ENCODE measurements around the gene CFAP97D1. TPM values are rescaled to one million over a fixed set of nuclear protein-coding genes. Genes with fewer than 3 reads are reported as not detected.

CFAP97D1 gene
- total RNA-seq, 1 donor from 2014 or later: not detected

GRCh38 chr17:43757171-43757660 lies 23.0 kb upstream of the CFAP97D1 start:
- no peak for DNase-seq (ENCODE audit: low read depth)
- H3K4me3 ChIP-seq (ENCODE audit: low read depth, low read length): no peak overlapping the region
- no peak for TF ChIP-seq CTCF (conservative IDR thresholded peaks at IDR 0.05; ENCODE audit: low read depth, low read length)

DNA sequence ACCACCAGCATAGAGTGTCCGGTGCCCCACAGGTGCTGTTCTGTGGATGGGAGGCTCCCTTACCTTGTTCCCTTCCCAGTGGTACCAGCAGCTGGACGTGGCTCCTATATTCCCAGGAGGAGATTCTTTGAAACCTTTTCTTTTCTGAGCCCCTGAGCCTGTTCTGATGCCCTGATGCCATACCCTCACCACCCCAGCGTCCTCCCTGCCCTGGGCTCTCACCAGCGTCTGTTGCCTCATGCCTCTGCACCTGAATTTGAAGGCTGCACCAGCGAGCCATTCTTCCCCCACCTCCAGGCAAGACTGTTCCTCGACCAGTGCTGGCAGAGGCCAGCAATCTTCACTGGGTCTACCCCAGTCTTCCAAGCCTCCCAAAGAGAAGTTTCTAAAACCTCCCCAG lies 22.1 kb upstream of the CFAP97D1 start:
- no peak for TF ChIP-seq CTCF (conservative IDR thresholded peaks at IDR 0.05; ENCODE audit: low read depth, low read length)
- H3K4me3 ChIP-seq (ENCODE audit: low read depth, low read length): no peak overlapping the region
- no peak for DNase-seq (ENCODE audit: low read depth)

GRCh38 chr17:43758497-43759174 lies 21.6 kb upstream of the CFAP97D1 start, which contains the start of gene SOST:
SOST (minus strand) TSS chr17:43758791; CDS start chr17:43758741, 50 bp downstream.
- DNase-seq (ENCODE audit: low read depth): no peak
- H3K4me3 ChIP-seq (ENCODE audit: low read depth, low read length): no peak within 1 kb of the TSS
- no peak for TF ChIP-seq CTCF (conservative IDR thresholded peaks at IDR 0.05; ENCODE audit: low read depth, low read length)

DNA sequence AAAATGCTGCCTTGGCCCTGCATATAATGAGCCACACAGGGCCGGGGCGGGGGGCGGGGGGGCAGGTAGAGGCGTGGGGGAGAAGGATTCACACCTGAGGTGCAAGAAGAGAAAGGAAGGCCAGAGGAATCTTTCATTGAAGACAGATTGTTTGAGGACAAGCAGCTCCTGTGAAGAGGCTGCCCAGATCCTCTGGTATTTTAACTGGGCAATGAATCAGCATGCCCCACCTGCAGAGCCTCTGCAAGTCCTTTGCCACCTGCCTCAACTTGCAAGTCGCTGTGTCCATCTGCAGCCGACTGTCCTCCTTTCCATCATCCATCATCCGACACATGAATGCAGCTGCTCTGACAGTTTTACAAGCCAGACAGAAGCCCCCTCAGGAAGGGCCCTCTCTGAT lies 20.4 kb upstream of the CFAP97D1 start:
- no peak overlapping the region for H3K4me3 ChIP-seq (ENCODE audit: low read depth, low read length)
- no peak for DNase-seq (ENCODE audit: low read depth)
- no peak for TF ChIP-seq CTCF (conservative IDR thresholded peaks at IDR 0.05; ENCODE audit: low read depth, low read length)

DNA sequence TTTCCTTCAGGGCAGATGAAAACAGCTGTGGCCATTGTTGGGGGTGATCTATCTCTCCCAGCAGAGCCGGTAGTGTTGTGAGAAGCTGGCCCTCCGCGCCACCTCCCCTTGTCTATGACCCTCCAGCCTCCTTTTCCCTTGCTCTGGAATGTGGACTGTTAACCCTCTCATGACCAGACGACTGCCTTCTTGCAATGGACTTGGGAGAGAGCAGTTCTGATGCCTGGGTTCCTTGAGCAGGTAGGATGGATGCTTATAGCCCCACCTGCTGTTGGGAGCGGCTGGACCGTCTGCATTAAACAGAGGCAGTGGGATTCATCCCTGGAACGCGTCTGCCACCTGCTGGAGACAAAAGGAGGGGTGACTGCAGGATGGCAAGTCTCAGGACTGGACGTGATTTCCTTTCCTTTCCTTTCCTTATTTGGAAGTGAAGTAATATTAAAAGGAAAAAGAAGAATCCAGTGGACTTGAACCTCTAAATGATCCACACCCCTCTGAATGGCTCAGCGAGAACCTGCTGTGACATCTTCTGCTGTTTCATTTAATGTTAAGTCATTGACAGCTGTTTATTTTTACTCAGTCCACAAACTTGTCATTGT lies 19.9 kb upstream of the CFAP97D1 start:
- DNase-seq (ENCODE audit: low read depth): peak; percentile 36
- TF ChIP-seq CTCF (conservative IDR thresholded peaks at IDR 0.05; ENCODE audit: low read depth, low read length): peak; percentile 100
- no peak overlapping the region for H3K4me3 ChIP-seq (ENCODE audit: low read depth, low read length)

GRCh38 chr17:43766413-43767052 lies 13.7 kb upstream of the CFAP97D1 start:
- DNase-seq (ENCODE audit: low read depth): no peak
- TF ChIP-seq CTCF (conservative IDR thresholded peaks at IDR 0.05; ENCODE audit: low read depth, low read length): peak; percentile 84

More at GRCh38 chr17:43766413-43767052, 13.7 kb upstream of the CFAP97D1 start:
- no peak overlapping the region for H3K4me3 ChIP-seq (ENCODE audit: low read depth, low read length)
